Neutrophil (primary cell): ENCODE data around the gene ZNF280A.

Experiments used
- H3K27ac ChIP-seq: fragments of 200-600 bp; sonication (generic); 2 replicates; pipeline ENCODE4 v1.5.1; 2016; ENCODE audit warnings: mild to moderate bottlenecking, moderate library complexity
- H3K27me3 ChIP-seq: fragments of 200-600 bp; sonication (generic); 2 replicates; pipeline ENCODE4 v1.6.0; 2016; ENCODE audit warnings: mild to moderate bottlenecking
- H3K36me3 ChIP-seq: fragments of 200-600 bp; sonication (generic); 2 replicates; pipeline ENCODE4 v1.5.1; 2017
- H3K4me1 ChIP-seq, 2 experiments: fragments of 200-600 bp in 1 of 2; sonication (generic) in 1 of 2; 1 replicate in 1 of 2; 2 replicates in 1 of 2; pipeline versions ENCODE4 v1.5.1 to v1.6.1; 2013 to 2016; ENCODE audit warnings: low read depth in 1 of 2, low read length in 1 of 2, mild to moderate bottlenecking in 1 of 2, moderate library complexity in 1 of 2; ENCODE audit not compliant: control insufficient read depth in 1 of 2, insufficient read depth in 1 of 2
- H3K4me3 ChIP-seq, 2 experiments: fragments of 200-600 bp in 1 of 2; sonication (generic) in 1 of 2; 1 replicate in 1 of 2; 2 replicates in 1 of 2; pipeline ENCODE4 v1.5.1; 2013 to 2016; ENCODE audit warnings: low read depth in 1 of 2, low read length in 1 of 2, mild to moderate bottlenecking in 1 of 2, moderate library complexity in 1 of 2
- H3K9me3 ChIP-seq: fragments of 200-600 bp; sonication (generic); 2 replicates; pipeline ENCODE4 v1.5.1; 2016
- CTCF ChIP-seq: fragments of 200-600 bp; sonication (generic); IDR thresholded peaks from 2 replicates; pipeline ENCODE4 v1.5.1; 2016; ENCODE audit warnings: antibody characterized with exemption

The ZNF280A gene

GRCh38 chr22:22536916-22537315 lies 16.8 kb upstream of the ZNF280A start:
- Histone ChIP-seq H3K27me3 (no peaks in the 10 kb centered on the region), H3K4me3 (no peak overlapping the region), H3K27ac (no peak overlapping the region), H3K36me3 (no peaks in the 10 kb centered on the region), H3K4me1 (no peaks in the 10 kb centered on the region), H3K9me3 (no peaks in the 10 kb centered on the region)
- no peak for TF ChIP-seq CTCF

DNA sequence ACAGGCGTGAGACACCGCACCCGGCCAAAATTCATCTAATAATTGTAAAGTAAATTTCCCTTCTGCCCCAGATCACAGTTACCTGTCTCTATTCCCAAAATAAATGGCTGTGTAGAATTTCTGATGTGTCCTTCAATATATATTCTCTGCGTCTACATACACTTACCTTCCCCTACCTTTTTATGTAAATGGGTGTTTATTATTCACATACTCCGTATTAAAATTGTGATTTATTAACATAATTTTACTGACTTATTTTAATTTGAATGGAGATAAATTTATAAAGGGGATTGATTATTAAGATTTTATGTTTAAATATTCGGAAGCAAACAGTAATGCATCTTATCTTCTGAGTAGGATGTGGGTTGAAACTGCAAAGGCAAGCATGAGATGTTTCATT lies 16.4 kb upstream of the ZNF280A start:
- Histone ChIP-seq H3K9me3 (no peaks in the 10 kb centered on the region), H3K36me3 (no peaks in the 10 kb centered on the region), H3K27me3 (no peaks in the 10 kb centered on the region), H3K4me3 (no peak overlapping the region), H3K27ac (no peak overlapping the region), H3K4me1 (no peaks in the 10 kb centered on the region)
- TF ChIP-seq CTCF, result no peak

GRCh38 chr22:22535662-22536061 lies 15.6 kb upstream of the ZNF280A start:
- no peak for TF ChIP-seq CTCF
- no peak overlapping the region for H3K4me3 ChIP-seq
- no peaks in the 10 kb centered on the region for H3K4me1 ChIP-seq
- no peaks in the 10 kb centered on the region for H3K27me3 ChIP-seq
- no peaks in the 10 kb centered on the region for H3K9me3 ChIP-seq
- H3K27ac ChIP-seq, result no peak overlapping the region
- no peaks in the 10 kb centered on the region for H3K36me3 ChIP-seq

DNA sequence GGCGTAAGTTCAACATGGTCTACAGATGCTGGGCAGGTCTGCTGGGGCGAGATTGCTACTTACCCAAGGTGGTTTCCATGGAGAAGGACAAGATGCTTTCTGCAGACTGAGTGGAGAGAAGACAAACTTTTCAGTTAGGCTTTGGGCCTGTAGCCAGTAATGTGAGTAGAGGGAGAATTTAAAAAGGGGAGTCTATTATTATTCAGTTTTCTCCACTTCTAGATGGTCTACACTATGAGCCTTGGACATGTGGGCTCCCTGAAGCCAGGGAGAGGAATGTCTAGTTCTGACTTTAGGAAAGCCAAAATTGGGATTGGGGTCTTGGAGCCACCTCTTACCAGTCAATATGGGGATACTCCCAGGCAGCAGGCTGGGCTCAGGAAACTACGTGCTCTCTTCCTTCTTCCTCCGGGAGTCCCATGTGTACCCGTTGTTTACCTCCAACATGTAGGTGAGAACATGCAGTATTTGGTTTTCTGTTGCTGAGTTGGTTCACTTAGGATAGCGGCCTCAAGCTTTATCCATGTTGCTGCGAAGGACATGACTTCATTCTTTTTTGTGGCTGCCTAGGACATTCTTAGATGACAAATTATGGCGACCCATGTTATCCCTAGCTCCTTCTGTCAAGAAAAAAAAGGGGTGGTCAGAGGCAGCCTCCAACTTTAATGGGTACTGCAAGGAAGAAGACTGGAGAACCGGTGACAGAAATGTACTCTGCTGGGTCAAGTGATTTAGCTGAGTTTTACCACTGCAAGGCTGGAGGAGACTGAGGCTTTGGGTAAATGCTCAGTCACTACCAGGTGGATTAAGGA lies 14.7 kb upstream of the ZNF280A start:
- H3K4me1 ChIP-seq, result no peaks in the 10 kb centered on the region
- no peak overlapping the region for H3K27ac ChIP-seq
- no peaks in the 10 kb centered on the region for H3K36me3 ChIP-seq
- no peaks in the 10 kb centered on the region for H3K9me3 ChIP-seq
- TF ChIP-seq CTCF, result no peak
- no peak overlapping the region for H3K4me3 ChIP-seq
- no peaks in the 10 kb centered on the region for H3K27me3 ChIP-seq

- Histone ChIP-seq H3K27me3 (no peaks in the 10 kb centered on the region), H3K4me1 (no peaks in the 10 kb centered on the region)
Observed at GRCh38 chr22:22533863-22534262, 13.8 kb upstream of the ZNF280A start.

More at GRCh38 chr22:22533863-22534262, 13.8 kb upstream of the ZNF280A start:
- no peaks in the 10 kb centered on the region for H3K36me3 ChIP-seq
- H3K27ac ChIP-seq, result no peak overlapping the region
- no peak for TF ChIP-seq CTCF
- no peak overlapping the region for H3K4me3 ChIP-seq
- no peaks in the 10 kb centered on the region for H3K9me3 ChIP-seq
